ENCODE measurements around the gene MUC5B. TPM values are rescaled to one million over a fixed set of nuclear protein-coding genes. Genes with fewer than 3 reads are reported as not detected.
"Not testable (repeated sequence)": the region's sequence is repeated elsewhere in the genome, so short reads cannot be mapped to it uniquely, and the experiment has no call there.

Gene MUC5B
- total RNA-seq, 1 donor from 2014 or later: 1.2 TPM

DNA sequence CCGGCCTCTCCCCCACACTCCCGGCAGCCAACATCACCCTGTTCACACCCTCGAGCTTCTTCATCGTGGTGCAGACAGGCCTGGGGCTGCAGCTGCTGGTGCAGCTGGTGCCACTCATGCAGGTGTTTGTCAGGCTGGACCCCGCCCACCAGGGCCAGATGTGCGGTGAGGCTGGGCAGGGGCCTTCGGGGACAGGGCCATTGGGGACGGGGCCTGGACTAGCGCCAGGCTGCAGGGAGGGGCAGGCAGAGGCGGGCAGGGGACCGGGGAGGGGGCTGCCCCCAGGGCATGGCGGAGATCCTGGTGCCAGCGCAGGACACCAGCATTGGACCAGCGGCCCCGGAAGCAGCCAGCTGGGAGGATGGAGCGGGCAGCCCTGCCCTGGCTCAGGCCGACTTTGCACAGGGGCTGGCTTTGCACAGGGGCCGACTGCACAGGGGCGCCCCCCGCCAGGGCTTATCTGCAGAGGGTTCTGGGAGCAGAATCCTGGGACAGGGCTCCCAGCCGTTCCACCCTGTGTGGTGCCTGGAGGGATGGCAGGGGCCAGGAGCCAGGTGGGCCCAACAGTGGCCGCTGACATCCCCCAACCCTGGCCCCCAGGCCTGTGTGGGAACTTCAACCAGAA lies 8.6 kb downstream of the MUC5B start:
- no peak for DNase-seq (ENCODE audit: low spot score)

DNA sequence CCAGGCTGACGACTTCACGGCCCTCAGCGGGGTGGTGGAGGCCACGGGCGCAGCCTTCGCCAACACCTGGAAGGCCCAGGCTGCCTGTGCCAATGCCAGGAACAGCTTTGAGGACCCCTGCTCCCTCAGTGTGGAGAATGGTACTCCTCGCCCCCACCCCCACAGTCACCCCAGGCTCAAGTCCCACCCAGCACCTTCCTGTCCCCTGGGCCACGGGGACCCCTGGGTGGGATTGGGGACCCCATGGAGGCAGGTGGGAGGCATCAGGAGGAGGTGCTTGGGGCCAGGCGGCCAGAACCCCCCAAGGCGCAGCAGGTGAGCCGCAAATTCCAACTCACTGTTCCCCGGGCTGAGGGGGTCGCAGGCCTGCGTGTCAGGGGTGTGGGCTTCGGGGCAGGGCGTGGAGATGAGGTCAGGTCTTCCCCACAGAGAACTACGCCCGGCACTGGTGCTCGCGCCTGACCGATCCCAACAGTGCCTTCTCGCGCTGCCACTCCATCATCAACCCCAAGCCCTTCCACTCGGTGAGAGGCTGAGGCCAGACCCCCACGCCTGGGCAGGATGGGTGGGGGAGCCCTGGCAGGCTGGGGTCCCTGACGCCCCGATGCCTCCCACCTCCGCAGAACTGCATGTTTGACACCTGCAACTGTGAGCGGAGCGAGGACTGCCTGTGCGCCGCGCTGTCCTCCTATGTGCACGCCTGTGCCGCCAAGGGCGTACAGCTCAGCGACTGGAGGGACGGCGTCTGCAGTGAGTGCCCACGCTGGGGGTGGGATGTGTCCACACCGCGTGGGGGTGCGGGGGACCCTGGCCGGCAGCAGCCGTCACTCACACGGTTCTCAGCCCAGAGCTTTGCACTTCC lies 9.4 kb downstream of the MUC5B start:
- DNase-seq (ENCODE audit: low spot score): no peak

DNA sequence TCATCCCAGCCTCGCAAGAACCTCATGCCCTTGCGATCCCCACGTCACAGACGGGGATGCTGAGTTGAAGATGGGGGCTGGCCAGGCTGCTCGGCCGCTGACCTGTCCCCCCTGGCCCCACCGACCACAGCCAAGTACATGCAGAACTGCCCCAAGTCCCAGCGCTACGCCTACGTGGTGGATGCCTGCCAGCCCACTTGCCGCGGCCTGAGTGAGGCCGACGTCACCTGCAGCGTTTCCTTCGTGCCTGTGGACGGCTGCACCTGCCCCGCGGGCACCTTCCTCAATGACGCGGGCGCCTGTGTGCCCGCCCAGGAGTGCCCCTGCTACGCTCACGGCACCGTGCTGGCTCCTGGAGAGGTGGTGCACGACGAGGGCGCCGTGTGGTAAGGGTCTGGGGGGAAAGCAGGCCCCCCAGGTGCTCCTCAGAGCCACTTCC lies 10.0 kb downstream of the MUC5B start:
- DNase-seq (ENCODE audit: low spot score): no peak

DNA sequence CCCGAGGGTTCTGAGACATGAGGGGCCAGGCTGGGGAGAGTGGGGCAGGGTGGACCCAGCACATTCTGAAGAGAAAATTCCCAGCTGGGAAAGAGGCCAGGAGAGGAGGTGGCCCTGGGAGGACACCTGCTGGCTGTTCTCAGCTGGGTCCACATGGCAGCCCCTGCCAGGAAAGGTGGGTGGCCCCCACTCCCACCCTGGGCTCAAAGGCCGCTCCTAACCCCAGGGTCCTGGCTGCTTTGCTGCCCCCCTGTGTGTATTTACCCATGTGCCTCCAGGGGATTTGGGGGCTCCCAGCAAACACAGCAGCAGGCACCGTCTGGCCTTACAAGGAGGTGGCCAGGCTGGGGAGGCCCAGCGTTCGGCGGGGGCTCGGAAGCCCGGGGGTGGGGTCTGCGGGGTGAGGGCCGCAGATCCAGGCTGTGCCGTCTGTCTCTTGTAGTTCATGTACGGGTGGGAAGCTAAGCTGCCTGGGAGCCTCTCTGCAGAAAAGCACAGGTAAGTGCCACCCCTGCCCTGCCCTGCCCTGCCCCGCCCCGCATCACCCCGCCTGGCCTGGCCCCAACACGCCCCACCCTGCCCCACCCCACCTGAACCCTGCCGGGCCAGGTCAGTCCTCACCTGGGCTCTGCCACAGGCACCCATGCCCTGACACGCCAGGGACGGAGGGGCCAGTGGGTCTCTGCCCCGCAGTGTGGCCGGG lies 10.6 kb downstream of the MUC5B start:
- DNase-seq (ENCODE audit: low spot score): peak; percentile 31

DNA sequence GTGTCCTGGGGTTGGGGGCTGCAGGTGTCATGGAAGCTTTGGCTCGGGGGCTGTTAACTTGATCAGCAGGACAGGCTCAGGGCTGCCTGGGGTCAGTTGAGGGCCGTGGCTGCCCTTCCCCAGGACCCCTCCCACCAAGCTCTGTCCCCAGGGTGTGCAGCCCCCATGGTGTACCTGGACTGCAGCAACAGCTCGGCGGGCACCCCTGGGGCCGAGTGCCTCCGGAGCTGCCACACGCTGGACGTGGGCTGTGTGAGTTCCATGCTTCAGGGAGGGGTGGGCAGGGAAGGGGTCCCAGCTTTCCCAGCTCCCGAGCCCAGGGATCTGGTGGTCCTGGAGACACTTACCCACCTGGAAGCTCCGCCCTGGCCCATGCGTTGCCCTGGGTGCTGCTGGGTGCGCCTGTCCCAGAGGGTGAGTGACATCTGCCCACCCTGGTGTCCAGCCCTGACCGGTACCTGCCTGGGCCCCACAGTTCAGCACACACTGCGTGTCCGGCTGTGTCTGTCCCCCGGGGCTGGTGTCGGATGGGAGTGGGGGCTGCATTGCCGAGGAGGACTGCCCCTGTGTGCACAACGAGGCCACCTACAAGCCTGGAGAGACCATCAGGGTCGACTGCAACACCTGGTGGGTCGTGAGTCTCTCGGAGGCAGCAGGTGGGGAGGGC lies 11.3 kb downstream of the MUC5B start:
- no peak for DNase-seq (ENCODE audit: low spot score)

DNA sequence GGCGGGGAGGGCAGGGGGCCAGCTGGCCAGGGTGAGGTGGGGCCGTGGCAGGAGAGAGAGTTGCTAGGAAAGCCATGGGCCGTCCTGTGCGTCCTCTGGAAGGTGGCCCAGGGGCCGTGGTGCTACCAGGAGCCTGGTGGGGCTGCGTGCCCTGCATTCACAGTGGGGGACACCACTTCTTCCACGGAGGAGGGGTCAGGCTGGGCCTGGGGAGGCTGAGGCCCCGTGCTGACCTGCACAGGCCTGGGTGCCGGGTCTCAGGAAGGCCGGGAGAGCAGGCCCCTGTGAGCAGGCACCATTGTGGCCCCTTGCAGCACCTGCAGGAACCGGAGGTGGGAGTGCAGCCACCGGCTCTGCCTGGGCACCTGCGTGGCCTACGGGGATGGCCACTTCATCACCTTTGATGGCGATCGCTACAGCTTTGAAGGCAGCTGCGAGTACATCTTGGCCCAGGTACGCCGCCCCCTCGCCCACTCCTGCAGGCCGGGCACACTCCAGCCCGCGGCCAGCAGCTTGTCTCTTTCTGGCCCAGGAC lies 12.0 kb downstream of the MUC5B start:
- no peak for DNase-seq (ENCODE audit: low spot score)

DNA sequence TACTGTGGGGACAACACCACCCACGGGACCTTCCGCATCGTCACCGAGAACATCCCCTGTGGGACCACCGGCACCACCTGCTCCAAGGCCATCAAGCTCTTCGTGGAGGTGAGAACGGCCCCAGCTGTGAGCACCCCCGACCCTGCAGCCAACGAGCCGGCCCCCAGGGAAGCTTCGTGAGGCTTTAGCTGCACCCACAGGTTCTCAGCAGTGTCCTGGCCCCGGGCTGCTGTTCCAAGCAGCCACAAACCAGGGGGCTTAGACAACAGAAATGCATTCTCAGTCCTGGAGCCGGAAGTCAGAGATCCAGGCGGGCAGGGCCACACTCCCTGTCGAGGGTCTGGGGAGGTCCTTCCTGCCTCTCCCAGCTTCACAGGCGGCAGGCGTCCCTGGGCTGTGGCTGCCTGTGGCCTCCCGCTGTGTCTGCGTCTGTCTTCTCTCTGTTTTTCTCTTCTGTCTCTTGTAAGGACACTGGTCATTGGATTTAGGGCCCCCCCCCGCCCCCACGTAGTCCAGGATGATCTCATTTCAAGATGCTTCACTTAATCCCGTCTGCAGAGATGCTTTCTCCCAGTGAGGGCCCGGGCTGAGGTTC lies 12.5 kb downstream of the MUC5B start:
- peak; percentile 50 for DNase-seq (ENCODE audit: low spot score)

DNA sequence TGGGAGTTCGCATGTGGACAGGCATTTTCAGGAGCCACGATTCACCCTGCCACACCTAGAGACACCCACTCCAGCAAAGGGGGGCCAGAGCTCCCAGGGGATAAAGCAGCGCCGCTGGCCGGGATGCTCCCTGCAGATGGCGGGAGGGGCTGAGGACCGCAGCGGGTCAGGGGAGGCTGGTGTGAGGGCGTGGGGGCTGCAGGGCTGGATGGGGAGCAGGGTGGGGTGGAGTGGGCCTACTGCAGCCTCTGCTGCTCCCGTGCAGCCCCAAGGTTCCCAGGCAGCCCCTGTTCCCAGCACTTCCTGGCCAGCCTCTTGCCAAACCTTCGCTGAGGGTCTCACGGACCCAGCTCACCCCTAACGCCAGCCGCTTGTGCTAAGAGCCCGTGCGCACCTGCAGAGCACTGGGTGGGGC lies 13.0 kb downstream of the MUC5B start:
- no peak for DNase-seq (ENCODE audit: low spot score)

DNA sequence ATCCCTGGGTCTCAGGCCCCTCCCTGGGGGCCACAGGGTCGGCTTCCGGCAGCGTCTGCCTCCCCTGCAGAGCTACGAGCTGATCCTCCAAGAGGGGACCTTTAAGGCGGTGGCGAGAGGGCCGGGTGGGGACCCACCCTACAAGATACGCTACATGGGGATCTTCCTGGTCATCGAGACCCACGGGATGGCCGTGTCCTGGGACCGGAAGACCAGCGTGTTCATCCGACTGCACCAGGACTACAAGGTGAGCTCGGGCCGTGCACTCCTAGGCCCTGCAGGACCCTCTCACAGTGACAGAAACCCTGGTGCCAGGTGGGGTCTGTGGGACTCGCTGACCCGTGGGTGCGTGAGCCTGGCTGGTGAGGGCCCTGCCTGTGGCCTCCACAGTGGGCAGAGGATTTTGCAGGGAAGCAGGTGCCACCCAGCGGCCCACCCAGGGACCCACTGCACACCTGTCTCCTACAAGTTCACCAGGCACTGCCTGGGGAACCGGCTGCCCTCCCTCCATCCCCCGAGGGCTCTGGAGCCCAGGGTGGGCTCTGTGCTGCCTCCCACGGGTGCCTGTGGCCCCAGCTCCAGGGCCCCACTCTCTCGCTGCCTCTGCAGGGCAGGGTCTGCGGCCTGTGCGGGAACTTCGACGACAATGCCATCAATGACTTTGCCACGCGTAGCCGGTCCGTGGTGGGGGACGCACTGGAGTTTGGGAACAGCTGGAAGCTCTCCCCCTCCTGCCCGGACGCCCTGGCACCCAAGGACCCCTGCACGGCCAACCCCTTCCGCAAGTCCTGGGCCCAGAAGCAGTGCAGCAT lies 13.7 kb downstream of the MUC5B start:
- DNase-seq (ENCODE audit: low spot score): no peak

DNA sequence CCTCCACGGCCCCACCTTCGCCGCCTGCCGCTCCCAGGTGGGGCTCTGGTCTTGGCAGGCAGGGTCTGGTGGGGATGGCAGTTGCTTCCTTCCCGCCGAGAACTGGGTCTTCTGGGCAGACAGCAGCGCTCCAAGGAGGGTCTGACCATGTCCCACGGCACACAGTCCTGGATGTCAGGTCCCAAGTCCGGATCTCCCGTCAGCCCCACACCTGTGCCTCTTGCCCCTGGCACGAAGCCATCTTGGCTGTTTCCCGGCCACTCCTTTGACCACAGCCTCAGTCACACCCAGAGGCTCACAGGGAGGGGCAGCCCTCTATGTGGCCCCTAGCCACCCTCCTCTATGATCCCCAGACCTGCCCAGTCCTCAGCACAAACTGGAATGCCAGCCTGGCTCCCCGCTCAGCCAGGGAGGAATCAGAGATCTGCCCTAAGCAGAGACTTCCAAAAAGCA lies 14.3 kb downstream of the MUC5B start:
- DNase-seq (ENCODE audit: low spot score): no peak

DNA sequence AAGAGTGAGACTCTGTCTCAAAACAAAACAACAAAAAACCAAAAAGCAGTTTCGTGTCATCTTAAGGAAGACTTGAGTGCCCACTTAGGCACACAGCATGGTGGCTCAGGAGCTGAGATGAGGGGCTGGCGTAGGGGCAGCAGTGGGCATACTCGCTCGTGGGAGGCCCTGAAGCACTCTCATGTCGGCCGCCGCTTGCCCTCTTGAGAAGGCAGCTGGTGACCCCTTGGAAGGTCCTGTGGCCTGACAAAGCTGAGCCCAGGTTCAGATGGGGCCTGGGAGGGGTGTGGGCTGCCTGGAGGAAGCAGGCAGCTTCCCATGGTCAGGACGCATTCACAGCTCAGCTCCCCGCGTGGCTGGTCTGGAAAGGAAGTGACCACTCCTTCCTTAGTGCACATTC lies 15.0 kb downstream of the MUC5B start:
- DNase-seq (ENCODE audit: low spot score): no peak

DNA sequence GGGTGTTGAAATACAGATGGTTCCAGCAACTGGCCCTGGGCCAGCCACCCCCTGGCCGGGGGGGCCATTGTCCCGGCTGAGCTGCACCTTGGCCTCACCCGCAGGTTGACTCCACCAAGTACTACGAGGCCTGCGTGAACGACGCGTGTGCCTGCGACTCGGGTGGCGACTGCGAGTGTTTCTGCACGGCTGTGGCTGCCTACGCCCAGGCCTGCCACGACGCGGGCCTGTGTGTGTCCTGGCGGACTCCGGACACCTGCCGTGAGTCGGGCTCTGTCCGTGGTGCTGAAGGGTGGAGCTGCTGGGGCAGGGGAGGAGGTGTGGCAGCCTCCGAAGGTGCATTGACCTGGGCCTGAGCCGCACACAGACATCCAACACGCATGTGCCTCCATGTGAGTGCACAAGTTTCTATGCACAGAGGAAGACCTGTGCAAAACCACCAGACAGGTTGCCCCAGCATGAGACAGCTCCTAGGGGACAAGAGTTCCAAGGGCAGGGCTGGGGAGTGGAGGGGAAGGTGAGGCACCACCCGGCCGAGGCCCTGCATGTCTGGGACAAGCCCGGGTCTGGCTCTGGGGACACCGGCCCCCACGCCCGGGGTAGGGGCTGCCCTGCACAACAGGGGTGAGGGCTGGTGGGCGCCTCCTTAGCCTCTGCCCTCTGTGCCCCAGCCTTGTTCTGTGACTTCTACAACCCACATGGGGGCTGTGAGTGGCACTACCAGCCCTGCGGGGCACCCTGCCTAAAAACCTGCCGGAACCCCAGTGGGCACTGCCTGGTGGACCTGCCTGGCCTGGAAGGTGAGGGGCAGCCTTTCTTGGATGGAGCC lies 16.1 kb downstream of the MUC5B start:
- DNase-seq (ENCODE audit: low spot score): no peak

DNA sequence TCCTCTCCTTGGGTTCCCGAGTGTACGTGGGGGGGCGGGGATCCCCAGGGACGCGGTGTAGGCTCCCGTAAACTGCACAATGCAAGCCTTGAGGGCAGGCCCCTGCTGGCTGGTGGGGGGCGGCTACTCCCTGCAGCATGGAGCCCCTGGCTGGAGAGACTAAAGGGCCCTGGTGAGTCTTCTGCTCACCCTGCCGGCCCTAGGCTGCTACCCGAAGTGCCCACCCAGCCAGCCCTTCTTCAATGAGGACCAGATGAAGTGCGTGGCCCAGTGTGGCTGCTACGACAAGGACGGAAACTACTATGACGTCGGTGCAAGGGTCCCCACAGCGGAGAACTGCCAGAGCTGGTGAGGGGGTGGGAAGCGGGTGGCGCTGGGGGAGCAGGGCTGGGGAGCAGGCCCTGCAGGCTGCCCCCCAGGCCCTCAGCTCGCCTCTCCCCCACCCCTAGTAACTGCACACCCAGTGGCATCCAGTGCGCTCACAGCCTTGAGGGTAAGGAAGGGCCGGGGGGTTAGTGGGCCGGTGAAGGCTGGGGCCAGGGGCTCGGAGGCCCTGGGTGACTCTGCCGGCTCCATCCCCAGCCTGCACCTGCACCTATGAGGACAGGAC lies 16.8 kb downstream of the MUC5B start:
- DNase-seq (ENCODE audit: low spot score): no peak

DNA sequence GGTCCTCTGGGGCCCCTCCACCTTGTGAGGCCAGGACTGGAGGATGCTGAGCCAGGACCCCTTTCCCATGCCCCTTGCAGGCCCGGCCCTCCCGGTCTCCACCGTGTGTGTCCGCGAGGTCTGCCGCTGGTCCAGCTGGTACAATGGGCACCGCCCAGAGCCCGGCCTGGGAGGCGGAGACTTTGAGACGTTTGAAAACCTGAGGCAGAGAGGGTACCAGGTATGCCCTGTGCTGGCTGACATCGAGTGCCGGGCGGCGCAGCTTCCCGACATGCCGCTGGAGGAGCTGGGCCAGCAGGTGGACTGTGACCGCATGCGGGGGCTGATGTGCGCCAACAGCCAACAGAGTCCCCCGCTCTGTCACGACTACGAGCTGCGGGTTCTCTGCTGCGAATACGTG lies 17.9 kb downstream of the MUC5B start:
- no peak for DNase-seq (ENCODE audit: low spot score)

DNA sequence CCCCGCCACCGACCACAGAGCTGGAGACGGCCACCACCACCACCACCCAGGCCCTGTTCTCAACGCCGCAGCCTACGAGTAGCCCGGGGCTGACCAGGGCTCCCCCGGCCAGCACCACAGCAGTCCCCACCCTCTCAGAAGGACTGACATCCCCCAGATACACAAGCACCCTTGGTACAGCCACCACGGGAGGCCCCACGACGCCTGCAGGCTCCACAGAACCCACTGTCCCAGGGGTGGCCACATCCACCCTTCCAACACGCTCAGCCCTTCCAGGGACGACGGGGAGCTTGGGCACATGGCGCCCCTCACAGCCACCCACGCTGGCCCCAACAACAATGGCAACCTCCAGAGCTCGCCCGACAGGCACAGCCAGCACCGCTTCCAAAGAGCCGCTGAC lies 18.8 kb downstream of the MUC5B start:
- no peak for DNase-seq (ENCODE audit: low spot score)

DNA sequence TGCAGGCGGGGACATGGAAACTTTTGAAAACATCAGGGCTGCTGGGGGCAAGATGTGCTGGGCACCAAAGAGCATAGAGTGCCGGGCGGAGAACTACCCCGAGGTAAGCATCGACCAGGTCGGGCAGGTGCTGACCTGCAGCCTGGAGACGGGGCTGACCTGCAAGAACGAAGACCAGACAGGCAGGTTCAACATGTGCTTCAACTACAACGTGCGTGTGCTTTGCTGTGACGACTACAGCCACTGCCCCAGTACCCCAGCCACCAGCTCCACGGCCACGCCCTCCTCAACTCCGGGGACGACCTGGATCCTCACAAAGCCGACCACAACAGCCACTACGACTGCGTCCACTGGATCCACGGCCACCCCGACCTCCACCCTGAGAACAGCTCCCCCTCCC lies 19.4 kb downstream of the MUC5B start:
- DNase-seq (ENCODE audit: low spot score): no peak

DNA sequence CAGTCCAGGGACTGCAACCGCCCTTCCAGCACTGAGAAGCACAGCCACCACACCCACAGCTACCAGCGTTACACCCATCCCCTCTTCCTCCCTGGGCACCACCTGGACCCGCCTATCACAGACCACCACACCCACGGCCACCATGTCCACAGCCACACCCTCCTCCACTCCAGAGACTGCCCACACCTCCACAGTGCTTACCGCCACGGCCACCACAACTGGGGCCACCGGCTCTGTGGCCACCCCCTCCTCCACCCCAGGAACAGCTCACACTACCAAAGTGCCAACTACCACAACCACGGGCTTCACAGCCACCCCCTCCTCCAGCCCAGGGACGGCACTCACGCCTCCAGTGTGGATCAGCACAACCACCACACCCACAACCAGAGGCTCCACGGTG lies 19.9 kb downstream of the MUC5B start:
- DNase-seq (ENCODE audit: low spot score): not testable (repeated sequence)

DNA sequence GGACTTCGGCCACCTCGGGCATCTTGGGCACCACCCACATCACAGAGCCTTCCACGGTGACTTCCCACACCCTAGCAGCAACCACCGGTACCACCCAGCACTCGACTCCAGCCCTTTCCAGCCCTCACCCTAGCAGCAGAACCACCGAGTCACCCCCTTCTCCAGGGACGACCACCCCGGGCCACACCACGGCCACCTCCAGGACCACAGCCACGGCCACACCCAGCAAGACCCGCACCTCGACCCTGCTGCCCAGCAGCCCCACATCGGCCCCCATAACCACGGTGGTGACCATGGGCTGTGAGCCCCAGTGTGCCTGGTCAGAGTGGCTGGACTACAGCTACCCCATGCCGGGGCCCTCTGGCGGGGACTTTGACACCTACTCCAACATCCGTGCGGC lies 20.7 kb downstream of the MUC5B start:
- DNase-seq (ENCODE audit: low spot score): not testable (repeated sequence)

DNA sequence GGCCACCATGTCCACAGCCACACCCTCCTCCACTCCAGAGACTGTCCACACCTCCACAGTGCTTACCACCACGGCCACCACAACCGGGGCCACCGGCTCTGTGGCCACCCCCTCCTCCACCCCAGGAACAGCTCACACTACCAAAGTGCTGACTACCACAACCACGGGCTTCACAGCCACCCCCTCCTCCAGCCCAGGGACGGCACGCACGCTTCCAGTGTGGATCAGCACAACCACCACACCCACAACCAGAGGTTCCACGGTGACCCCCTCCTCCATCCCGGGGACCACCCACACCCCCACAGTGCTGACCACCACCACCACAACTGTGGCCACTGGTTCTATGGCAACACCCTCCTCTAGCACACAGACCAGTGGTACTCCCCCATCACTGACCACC lies 21.7 kb downstream of the MUC5B start:
- DNase-seq (ENCODE audit: low spot score): not testable (repeated sequence)

All from umbilical cord (tissue), 2 donors.